ENCODE data around the gene MCM8. TPM values are rescaled to one million over a fixed set of nuclear protein-coding genes. Genes with fewer than 3 reads are reported as not detected.

The MCM8 gene
- total and polyA plus RNA-seq, 4 donors = 0.49 to 11.0 (median 1.5) TPM

GRCh38 chr20:5900908-5901307 lies 49.5 kb upstream of the MCM8 start:
- TF ChIP-seq EGR1 (IDR thresholded peaks at IDR 0.05; ENCODE audit: low read depth in 2 of 2) = no peak
- no peak for TF ChIP-seq TAF1 (conservative IDR thresholded peaks at IDR 0.05)
- no peak for TF ChIP-seq FOXA2 (IDR thresholded peaks at IDR 0.05)
- TF ChIP-seq YY1 (IDR thresholded peaks at IDR 0.05) = no peak
- TF ChIP-seq RAD21 (IDR thresholded peaks at IDR 0.05) = no peak
- TF ChIP-seq RXRA (IDR thresholded peaks at IDR 0.05) = no peak
- TF ChIP-seq ATF3 (IDR thresholded peaks at IDR 0.05) = no peak
- no peak for TF ChIP-seq ZBTB33 (IDR thresholded peaks at IDR 0.05)
- no peak for TF ChIP-seq REST (IDR thresholded peaks at IDR 0.05)
- TF ChIP-seq NR2F2 (IDR thresholded peaks at IDR 0.05) = no peak
- TF ChIP-seq HNF4A (conservative IDR thresholded peaks at IDR 0.05) = no peak
- no peak for TF ChIP-seq FOXA1 (IDR thresholded peaks at IDR 0.05)
- no peak for TF ChIP-seq SP1 (IDR thresholded peaks at IDR 0.05)
- no peak for TF ChIP-seq HNF4G (IDR thresholded peaks at IDR 0.05)
- no peak for TF ChIP-seq CTCF (IDR thresholded peaks at IDR 0.05; ENCODE audit: low read depth, low read length, missing input control)
- Histone ChIP-seq H3K36me3 (ENCODE audit: control insufficient read depth in 4 of 4, insufficient read depth in 3 of 4, low read depth in 1 of 4, low read length in 3 of 4) (no peaks in the 10 kb centered on the region), H3K27ac (ENCODE audit: low read depth in 1 of 2, low read length in 2 of 2) (no peak overlapping the region), H3K4me3 (ENCODE audit: low read depth in 1 of 3, low read length in 3 of 3) (no peak overlapping the region), H3K4me1 (ENCODE audit: control insufficient read depth in 4 of 4, insufficient read depth in 4 of 4, low read length in 3 of 4) (no peaks in the 10 kb centered on the region), H3K9ac (ENCODE audit: low read depth in 1 of 2, low read length in 2 of 2) (no peak overlapping the region), H3K27me3 (ENCODE audit: control insufficient read depth in 4 of 4, insufficient read depth in 4 of 4, low read length in 3 of 4) (no peaks in the 10 kb centered on the region), H3K9me3 (ENCODE audit: control insufficient read depth in 4 of 4, low read length in 3 of 4) (no peaks in the 10 kb centered on the region)
- WGBS = 68% methylated on average over 1 of the region's 1 CpG
- DNase-seq (ENCODE audit: low spot score) = no peak

GRCh38 chr20:5908981-5909380 lies 41.5 kb upstream of the MCM8 start:
- TF ChIP-seq FOXA2 (IDR thresholded peaks at IDR 0.05) = no peak
- TF ChIP-seq SP1 (IDR thresholded peaks at IDR 0.05) = no peak
- TF ChIP-seq TAF1 (conservative IDR thresholded peaks at IDR 0.05) = no peak
- TF ChIP-seq FOXA1 (IDR thresholded peaks at IDR 0.05) = no peak
- TF ChIP-seq RXRA (IDR thresholded peaks at IDR 0.05) = no peak
- TF ChIP-seq CTCF (IDR thresholded peaks at IDR 0.05; ENCODE audit: low read depth, low read length, missing input control) = no peak
- WGBS = 58% methylated on average over 2 of the region's 2 CpGs
- Histone ChIP-seq H3K9me3 (ENCODE audit: control insufficient read depth in 4 of 4, low read length in 3 of 4) (no peaks in the 10 kb centered on the region), H3K4me1 (ENCODE audit: control insufficient read depth in 4 of 4, insufficient read depth in 4 of 4, low read length in 3 of 4) (peaks cover 0 to 3% (median 1%) of the 10 kb centered on the region in 4 donors), H3K9ac (ENCODE audit: low read depth in 1 of 2, low read length in 2 of 2) (no peak overlapping the region), H3K27ac (ENCODE audit: low read depth in 1 of 2, low read length in 2 of 2) (no peak overlapping the region), H3K27me3 (ENCODE audit: control insufficient read depth in 4 of 4, insufficient read depth in 4 of 4, low read length in 3 of 4) (peaks cover 0 to 4% (median 0%) of the 10 kb centered on the region in 4 donors), H3K36me3 (ENCODE audit: control insufficient read depth in 4 of 4, insufficient read depth in 3 of 4, low read depth in 1 of 4, low read length in 3 of 4) (no peaks in the 10 kb centered on the region), H3K4me3 (ENCODE audit: low read depth in 1 of 3, low read length in 3 of 3) (no peak overlapping the region)
- DNase-seq (ENCODE audit: low spot score) = no peak

All from liver (tissue), 9 donors.